ENCODE measurements around the gene XPNPEP3.
"Not testable (repeated sequence)": the region's sequence is repeated elsewhere in the genome, so short reads cannot be mapped to it uniquely, and the experiment has no call there.

XPNPEP3 gene

GRCh38 chr22:40857309-40857855, 434 bp downstream of the XPNPEP3 start:
- no peak for DNase-seq (ENCODE audit: low spot score)

DNA sequence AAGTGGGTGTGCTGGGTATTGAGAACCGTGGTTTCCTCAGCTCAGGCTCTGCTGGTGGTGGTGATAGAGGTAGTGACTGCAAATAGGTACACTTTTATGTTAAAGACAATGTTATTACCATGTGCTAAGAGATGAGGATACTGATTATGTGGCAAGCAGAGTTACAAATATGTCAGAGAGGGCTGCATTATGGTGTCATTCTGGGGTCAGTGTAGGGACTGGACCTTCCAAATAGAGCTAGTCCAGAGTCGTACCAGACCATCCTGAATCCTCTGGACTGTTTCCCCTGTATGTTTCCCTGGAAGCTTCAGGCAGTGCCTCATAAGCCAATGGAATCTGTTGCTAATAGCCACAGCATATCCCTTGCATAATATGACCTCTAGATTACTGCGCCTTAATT, 5.1 kb downstream of the XPNPEP3 start, which contains the start of gene DNAJB7:
Gene DNAJB7 (minus strand): TSS at position 101 of the 400 bp plus-strand sequence. CDS start 119 bp downstream, outside the sequence.
- DNase-seq (ENCODE audit: low spot score), result no peak

DNA sequence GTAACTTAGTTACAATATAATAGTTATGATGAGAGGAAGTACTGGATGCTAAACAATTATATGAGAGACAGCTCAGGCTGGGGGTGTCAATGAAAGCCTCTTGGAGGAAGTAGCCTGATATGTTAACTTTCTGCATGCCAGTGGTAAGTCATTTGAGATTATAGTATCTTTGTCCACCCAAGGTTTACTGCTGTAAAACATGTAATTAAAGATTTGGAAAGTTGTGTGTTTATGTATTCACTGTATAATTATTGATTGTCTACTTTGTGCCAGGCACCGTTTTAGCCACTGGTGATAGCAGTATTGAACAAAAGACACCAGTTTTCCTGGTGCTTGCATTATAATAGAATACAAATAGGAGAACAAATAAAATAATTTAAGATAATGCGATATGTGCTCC, 5.6 kb downstream of the XPNPEP3 start:
- no peak for DNase-seq (ENCODE audit: low spot score)

DNA sequence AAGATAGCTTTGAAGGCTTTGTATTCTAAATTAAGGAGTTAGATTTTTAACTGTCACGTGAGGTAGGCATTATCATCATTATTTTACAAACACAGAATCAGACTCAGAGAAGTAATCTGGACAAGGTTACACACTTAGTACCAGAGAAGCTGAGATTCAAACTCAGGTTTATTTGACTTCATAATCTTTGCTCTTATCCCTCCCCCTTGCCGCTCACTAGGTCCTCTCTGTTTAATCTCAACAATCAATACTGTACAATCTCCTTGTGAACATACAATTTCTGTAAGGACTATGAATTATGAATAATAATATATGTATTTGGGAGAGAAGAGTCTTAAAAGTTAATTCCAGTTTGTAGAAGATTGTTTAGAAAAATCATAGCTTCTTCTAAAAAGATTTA, 10.2 kb downstream of the XPNPEP3 start:
- no peak for DNase-seq (ENCODE audit: low spot score)

DNA sequence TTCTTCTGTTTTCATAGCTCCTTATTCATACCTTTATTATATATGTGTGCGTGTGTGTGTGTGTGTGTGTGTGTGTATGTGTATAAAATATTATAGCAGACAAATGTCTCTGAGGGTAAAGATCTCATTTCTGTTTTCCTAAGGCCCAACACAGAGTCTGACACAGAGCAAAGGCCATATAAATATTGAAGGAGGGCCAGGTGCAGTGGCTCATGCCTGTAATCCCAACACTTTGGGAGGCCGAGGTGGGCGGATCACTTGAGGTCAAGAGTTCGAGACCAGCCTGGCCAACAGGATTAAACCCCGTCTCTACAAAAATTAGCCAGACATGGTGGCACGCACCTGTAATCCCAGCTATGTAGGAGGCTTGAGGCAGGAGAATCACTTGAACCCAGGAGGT, 11.4 kb downstream of the XPNPEP3 start:
- not testable (repeated sequence) for DNase-seq (ENCODE audit: low spot score)

DNA sequence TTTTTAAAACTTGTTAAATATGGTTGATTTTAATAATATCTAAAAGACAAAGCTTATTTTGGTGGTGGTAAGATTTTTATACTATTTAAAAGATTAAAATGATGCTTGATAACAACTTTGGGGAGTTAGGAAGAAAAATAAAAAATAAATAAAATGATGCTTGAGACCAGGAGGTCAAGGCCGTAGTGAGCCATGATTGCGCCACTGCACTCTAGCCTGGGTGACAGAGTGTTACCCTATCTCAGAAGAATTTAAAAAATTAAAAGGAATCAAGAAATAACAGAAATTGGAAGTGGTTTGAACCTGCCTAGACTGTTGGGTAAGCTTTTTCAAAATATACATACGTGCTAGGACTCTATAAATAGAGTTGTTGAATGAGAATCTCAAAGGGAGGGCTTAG, 17.1 kb downstream of the XPNPEP3 start:
- no peak for DNase-seq (ENCODE audit: low spot score)

GRCh38 chr22:40875111-40875510, 18.2 kb downstream of the XPNPEP3 start:
- no peak for DNase-seq (ENCODE audit: low spot score)

- no peak for DNase-seq (ENCODE audit: low spot score)
Observed at GRCh38 chr22:40876907-40877306, 20.0 kb downstream of the XPNPEP3 start.

DNA sequence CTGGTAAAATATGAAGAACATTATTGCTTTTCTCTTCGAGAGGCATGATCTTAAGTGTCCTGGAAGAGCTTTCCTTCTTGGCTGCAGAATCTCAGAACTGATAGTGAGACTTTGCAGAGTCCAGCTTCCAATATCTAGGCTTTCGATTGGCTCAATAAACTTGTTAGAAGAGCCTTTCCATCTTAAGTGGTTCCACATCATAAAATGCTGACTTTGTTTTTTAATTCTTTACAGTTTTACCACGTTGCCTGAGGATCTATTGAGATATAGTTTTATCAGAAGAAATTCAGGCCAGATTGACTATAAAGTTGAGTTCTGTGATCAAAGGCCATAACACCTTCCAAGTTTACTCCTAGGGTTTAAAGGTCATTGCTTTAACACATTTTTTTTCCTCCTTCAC, 20.5 kb downstream of the XPNPEP3 start:
- DNase-seq (ENCODE audit: low spot score), result no peak

- DNase-seq (ENCODE audit: low spot score), result no peak
Observed at GRCh38 chr22:40878922-40879321, 22.0 kb downstream of the XPNPEP3 start.

- DNase-seq (ENCODE audit: low spot score), result no peak
Observed at GRCh38 chr22:40889116-40889515, 32.2 kb downstream of the XPNPEP3 start.

DNA sequence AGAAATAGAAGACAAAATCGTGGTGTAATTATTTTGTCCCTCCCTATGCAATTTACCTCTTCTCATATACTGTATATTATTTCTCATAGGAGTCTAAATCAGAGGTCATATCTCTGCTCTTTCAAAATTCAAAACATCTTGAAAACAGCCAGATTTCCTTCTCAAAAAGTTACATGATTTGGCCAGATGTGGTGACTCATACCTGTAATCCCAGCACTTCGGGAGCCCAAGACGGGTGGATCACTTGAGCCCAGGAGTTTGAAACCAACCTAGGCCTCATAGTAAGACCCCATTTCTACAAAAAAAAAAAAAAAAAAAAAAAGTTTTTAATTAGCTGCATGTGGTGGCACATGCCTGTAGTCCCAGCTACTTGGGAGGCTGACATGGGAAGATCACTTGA, 33.9 kb downstream of the XPNPEP3 start:
- no peak for DNase-seq (ENCODE audit: low spot score)

DNA sequence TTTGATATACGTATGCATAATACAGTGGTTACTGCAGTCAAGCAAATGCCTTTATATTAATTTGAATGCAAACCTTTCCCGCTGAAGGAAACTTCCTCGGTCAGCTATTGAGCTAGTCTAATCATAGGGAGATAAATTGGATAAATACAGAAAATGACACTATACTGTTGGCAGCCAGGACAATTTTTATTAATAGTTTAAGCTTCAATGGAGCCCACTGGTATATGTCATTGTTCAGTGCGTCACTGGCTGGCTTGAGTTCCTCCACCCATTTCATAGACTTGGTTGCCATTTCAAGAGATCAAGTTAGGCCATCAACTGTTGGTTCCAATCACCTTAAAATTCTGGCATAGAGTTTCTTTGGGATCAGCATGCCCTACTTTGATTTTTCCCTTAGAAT, 37.5 kb downstream of the XPNPEP3 start:
- no peak for DNase-seq (ENCODE audit: low spot score)

GRCh38 chr22:40898850-40899357, 42.0 kb downstream of the XPNPEP3 start:
- DNase-seq (ENCODE audit: low spot score), result peak; percentile 85

DNA sequence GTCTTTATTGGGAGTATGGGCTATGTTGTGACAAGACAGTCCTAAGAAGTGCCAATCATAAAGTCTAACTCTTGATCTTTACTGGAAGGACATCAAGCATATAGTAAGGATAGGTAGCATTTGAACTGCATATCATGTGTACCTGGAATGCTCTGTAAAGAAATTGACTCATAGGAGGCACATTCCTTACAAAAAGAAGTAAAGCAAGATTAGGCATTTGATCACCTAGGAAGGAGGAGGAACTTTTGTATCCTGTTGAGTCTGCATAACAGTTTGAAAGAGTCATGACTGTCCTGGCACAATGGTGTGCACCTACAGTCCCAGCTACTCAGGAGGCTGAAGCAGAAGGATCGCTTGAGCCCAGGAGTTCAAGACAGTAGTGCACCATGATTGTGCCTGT, 47.2 kb downstream of the XPNPEP3 start:
- DNase-seq (ENCODE audit: low spot score), result no peak

DNA sequence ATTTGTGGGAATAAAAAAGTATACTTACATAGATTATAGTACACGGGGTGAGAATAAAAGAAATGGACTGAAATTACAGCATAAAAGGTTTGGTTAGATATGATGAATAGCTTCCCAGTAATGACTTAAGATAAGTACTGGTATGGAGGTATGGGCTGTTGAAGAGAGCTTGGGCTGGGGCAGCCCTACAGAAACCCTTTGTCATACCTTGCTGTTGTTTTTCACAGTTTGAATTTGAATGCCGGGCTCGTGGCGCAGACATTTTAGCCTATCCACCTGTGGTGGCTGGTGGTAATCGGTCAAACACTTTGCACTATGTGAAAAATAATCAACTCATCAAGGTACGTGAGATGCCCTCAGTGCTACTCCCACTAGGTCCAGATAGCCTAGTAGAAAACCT, 51.9 kb downstream of the XPNPEP3 start:
- no peak for DNase-seq (ENCODE audit: low spot score)

- DNase-seq (ENCODE audit: low spot score), result no peak
Observed at GRCh38 chr22:40911772-40912171, 54.8 kb downstream of the XPNPEP3 start.

- not testable (repeated sequence) for DNase-seq (ENCODE audit: low spot score)
Observed at GRCh38 chr22:40912987-40913386, 56.0 kb downstream of the XPNPEP3 start.

DNA sequence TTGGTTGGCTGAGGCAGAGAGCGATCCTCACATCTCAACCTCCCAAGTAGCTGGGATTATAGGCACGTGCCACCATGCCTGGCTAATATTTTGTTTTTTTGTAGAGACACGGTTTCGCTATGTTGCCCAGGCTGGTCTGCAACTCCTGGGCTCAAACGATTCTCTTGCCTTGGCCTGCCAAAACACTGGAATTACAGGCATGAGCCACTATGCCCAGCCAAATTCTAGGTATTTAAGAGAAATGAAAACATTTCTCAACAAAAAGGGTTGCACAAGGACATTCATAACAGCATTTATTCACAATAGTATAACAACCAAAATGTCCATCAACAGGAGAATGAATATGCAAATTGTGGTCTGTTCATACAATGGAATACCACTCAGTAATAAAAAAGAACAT, 62.5 kb downstream of the XPNPEP3 start:
- DNase-seq (ENCODE audit: low spot score), result no peak

GRCh38 chr22:40920526-40920925, 63.6 kb downstream of the XPNPEP3 start:
- no peak for DNase-seq (ENCODE audit: low spot score)

GRCh38 chr22:40922484-40923303, 65.7 kb downstream of the XPNPEP3 start:
- peak; percentile 83 for DNase-seq (ENCODE audit: low spot score)

GRCh38 chr22:40928657-40929056, 71.7 kb downstream of the XPNPEP3 start:
- no peak for DNase-seq (ENCODE audit: low spot score)

DNA sequence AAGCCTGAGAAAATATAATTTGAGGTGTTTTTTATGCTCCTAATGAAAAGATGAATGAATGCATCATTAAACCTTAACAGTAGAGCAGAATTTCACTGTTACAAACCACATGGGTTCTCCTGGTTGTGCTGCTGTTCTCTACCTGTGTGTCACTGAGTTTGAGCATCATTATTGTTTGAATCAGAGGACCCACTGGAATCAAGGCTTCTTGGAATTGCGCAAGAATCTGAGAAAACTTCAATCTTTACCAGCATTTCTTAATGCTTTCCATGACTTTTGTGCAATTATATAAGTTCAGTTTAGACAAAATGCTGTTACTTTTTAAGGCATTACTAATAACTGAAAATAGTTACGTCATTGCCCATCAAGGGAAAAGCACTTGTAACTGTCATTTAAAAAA, 75.4 kb downstream of the XPNPEP3 start:
- DNase-seq (ENCODE audit: low spot score), result no peak

DNA sequence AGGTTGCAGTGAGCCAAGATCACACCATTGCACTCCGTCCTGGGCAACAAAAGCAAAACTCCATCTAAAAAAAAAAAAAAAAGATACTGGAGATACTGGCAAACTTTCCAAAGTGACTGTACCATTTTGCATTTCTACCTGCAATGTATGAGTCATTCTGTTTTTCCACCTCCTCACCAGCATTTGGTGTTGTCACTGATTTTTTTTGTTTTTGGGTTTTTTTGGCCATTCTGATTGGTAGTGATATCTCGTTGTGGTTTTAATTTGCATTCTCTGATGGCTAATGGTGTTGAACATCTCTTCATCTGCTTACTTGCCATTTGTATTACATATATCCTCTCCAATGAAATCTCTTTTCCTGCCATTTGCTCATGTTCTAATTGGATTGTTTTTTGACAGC, 82.3 kb downstream of the XPNPEP3 start:
- peak; percentile 23 for DNase-seq (ENCODE audit: low spot score)

Measured in NAMALWA (cell line).